GM20000 (cell line): ENCODE data around the gene PRSS56.

Source experiments
- DNase-seq: peaks from one replicate; pipeline ENCODE4 v3.0.0; 2012; ENCODE audit warnings: low spot score
- CTCF ChIP-seq: IDR thresholded peaks from 2 replicates; pipeline ENCODE4 v1.5.1; 2012; ENCODE audit warnings: mild to moderate bottlenecking, control low read depth; ENCODE audit errors: extremely low read depth, missing control alignments

The PRSS56 gene

GRCh38 chr2:232519581-232520438 is at the start of gene PRSS56:
Gene PRSS56 (plus strand): TSS chr2:232520388. CDS start chr2:232520599, 211 bp downstream.
- DNase-seq, result no peak
- no peak for TF ChIP-seq CTCF

DNA sequence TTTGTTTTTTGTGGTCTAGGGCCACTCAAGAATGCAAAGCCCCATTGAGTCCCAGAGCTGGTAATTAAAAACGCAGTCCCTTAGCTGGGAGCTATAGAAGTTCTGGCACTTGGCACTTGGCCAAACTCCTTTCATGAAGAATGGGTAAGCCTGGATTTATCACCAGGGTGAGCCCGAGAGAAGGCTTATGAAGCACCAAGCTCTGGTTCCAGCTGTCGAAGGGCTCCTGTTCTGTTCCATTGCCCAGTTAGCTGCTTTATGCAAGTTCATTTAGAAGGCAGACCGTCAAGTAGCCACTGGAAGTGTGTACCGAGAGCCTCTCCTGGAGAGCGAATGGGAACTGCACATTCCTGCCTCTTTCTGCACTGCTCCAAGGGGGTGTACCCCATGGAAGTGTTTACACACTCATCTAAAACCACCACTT is 46.7 kb upstream of the PRSS56 start:
- DNase-seq, result no peak
- no peak for TF ChIP-seq CTCF

DNA sequence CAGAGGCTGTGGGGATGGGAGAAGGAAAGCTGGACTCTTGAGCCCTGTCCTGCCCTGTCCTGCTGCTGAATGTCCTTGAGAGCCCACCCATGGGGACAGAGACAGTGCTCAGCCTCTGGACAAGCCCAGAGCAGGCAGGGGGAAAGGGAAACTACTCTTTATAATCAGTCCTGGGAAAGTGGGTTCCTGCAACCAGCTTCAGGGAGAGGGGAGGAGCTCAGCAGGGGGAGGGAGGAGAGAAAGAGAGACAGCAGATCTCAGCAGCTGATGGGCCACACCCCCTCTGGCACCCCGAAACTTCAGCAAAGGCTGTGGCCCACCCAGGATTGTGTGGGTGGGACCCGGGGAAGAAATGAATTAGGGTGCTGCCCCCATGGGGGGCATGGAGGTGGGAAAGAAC is 44.1 kb upstream of the PRSS56 start:
- DNase-seq, result no peak
- TF ChIP-seq CTCF, result no peak

DNA sequence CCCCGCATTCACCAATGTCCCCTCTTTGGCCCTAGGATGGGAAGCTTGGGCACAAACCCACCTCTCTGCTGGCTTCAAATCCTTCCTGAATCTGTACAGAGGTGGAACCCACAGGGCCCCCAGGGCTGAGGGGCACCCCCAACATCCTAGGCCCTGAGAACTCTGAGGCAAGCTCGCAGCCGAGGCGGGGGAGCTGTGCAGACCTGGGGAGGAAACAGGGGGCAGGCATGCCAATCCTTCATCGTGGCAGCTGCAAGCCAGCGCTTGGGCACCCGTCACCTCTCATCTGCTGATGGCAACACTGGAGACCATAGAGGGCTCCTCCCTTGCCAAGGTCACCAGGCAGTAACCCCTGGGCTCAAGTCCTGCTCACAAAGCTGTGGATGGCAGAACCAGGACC is 43.4 kb upstream of the PRSS56 start:
- DNase-seq, result no peak
- TF ChIP-seq CTCF, result no peak

- DNase-seq, result no peak
- TF ChIP-seq CTCF, result no peak
Measured at GRCh38 chr2:232477751-232478510, 42.3 kb upstream of the PRSS56 start.

- no peak for TF ChIP-seq CTCF
- DNase-seq, result no peak
Measured at GRCh38 chr2:232478571-232479340, 41.4 kb upstream of the PRSS56 start.
